Stimulated activated naive CD4-positive, alpha-beta T cell (primary cell): ENCODE results near the gene PRR18.
A peak's percentile ranks its signal among the peaks of the same experiment; 100 is the strongest.

Source experiments
- DNase-seq, 6 experiments: peaks; one replicate each; lab custom pipeline; 2025; lab: John Stamatoyannopoulos, UW

PRR18 gene

GRCh38 chr6:166305562-166306117 lies 2.6 kb downstream of the PRR18 start:
- DNase-seq, result no peak

- DNase-seq, result no peak
Measured at GRCh38 chr6:166304106-166304505, 4.1 kb downstream of the PRR18 start.

GRCh38 chr6:166301611-166302529 lies 6.3 kb downstream of the PRR18 start:
- DNase-seq, result no peak

GRCh38 chr6:166300357-166300987 lies 7.7 kb downstream of the PRR18 start:
- DNase-seq, result no peak

- DNase-seq, result no peak
Measured at GRCh38 chr6:166297606-166298005, 10.6 kb downstream of the PRR18 start.

GRCh38 chr6:166296035-166296883 lies 11.9 kb downstream of the PRR18 start:
- no peak for DNase-seq

- DNase-seq, result no peak
Measured at GRCh38 chr6:166293731-166294584, 14.2 kb downstream of the PRR18 start.

- no peak for DNase-seq
Measured at GRCh38 chr6:166289207-166290060, 18.8 kb downstream of the PRR18 start.

GRCh38 chr6:166286839-166287271 lies 21.3 kb downstream of the PRR18 start:
- no peak for DNase-seq

GRCh38 chr6:166285233-166285632 lies 23.0 kb downstream of the PRR18 start:
- no peak for DNase-seq

GRCh38 chr6:166284640-166285039 lies 23.6 kb downstream of the PRR18 start:
- no peak for DNase-seq

GRCh38 chr6:166282394-166283032 lies 25.7 kb downstream of the PRR18 start:
- no peak for DNase-seq

GRCh38 chr6:166281104-166281503 lies 27.1 kb downstream of the PRR18 start:
- no peak for DNase-seq

- no peak for DNase-seq
Measured at GRCh38 chr6:166279393-166279679, 28.9 kb downstream of the PRR18 start.

GRCh38 chr6:166278579-166279392 lies 29.4 kb downstream of the PRR18 start:
- DNase-seq, result no peak

- DNase-seq, result no peak
Measured at GRCh38 chr6:166277892-166278578, 30.2 kb downstream of the PRR18 start.

- no peak for DNase-seq
Measured at GRCh38 chr6:166277018-166277417, 31.2 kb downstream of the PRR18 start.

- peak; percentile 56 to 83 (median 67) for DNase-seq
Measured at GRCh38 chr6:166275714-166276166, 32.5 kb downstream of the PRR18 start.
